A549 treated with GW870086 at 1 μM for 4 hours (cell line): ENCODE data around the gene LARP1B. TPM values are rescaled to one million over a fixed set of nuclear protein-coding genes. Genes with fewer than 3 reads are reported as not detected.

Experiments used
- total RNA-seq: library from RNA; stranded (reverse); fragments of 200-300 nt; extraction: Qiagen RNA extraction; gene quantifications from 5 replicates; pipeline ENCODE4 v1.2.3, GENCODE V29; 2022; ENCODE audit warnings: low read depth

The LARP1B gene
- 11.0 to 15.6 TPM (median 11.7 TPM) in 5 replicates for total RNA-seq

DNA sequence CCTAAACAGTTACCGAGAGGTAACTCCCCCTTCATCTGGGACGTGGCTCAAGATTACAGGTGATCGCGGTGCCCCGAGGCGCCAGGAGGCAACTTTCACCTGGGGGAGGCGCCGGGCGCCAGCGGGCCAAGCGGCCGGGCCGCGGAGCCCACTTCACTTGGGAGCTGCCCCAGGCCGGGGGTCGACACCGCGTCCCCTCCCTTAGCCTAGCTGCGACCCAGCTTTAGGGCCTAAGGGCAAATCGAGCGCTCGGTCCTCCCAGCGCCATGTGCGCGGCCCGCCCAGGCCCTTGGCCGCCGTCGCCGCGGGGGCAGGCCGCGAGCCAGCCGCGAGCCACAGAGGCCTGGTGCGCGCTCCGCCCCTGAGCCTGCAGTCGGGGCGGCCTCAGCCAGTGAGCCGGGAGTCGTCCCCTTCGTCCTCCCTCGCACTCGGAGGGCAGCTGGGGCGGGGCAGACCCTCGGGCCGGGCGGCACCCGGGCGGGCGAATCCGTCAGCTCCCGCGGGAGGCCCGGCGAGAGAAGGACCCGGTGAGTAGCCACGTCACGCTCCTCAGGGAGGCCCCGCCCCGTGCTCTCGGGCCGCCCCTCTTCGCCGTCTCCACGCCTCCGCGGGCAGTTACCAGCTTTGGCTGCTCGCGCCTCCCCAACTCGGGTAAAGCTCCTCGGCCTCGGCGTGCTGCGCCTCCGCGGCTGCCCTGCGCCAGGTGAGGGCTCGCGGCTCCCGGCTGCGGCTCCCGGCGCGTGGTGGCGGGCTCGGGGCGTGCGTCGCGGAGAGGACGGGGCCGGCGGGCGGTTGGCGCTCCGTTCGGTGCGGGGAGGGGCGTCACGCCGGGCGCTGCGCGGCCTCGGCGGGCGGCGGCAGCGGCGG is at the start of gene LARP1B:
TSS of gene LARP1B (plus strand) at position 614 of the 867 bp plus-strand sequence. CDS start 13,640 bp downstream, outside the sequence.

Other genes starting within 250 kb of the LARP1B start
- 11.0 to 16.1 TPM (median 15.5 TPM) in 5 replicates for gene PLK4, start 180.4 kb upstream of the LARP1B start, total RNA-seq
- gene MFSD8, start 96.1 kb upstream of the LARP1B start, total RNA-seq = 12.2 to 15.7 TPM (median 14.8 TPM) in 5 replicates
- gene ABHD18, start 95.9 kb upstream of the LARP1B start, total RNA-seq = 3.1 to 4.0 TPM (median 3.3 TPM) in 5 replicates
- gene PGRMC2, start 226.5 kb downstream of the LARP1B start, total RNA-seq = 64.2 to 81.3 TPM (median 75.1 TPM) in 5 replicates